ENCODE data around the gene TRIM14.

- TF ChIP-seq ZNF8 (CRISPR knock-in tag; IDR thresholded peaks at IDR 0.05) (no peak), OSR1 (CRISPR knock-in tag; IDR thresholded peaks at IDR 0.05) (no peak), CSRNP3 (CRISPR knock-in tag; IDR thresholded peaks at IDR 0.05) (no peak)
Measured at GRCh38 chr9:98136489-98136888, 17.5 kb upstream of the TRIM14 start.
